ENCODE measurements around the gene TIMM10B. TPM values are rescaled to one million over a fixed set of nuclear protein-coding genes. Genes with fewer than 3 reads are reported as not detected.
A peak's percentile ranks its signal among the peaks of the same experiment; 100 is the strongest.

Gene TIMM10B
- total and polyA plus RNA-seq, 9 of the 15 experiments (the other 6 are each of a cell fraction or from before 2014, with no cell fraction given) = 43.2 to 163 (median 57.0) TPM

DNA sequence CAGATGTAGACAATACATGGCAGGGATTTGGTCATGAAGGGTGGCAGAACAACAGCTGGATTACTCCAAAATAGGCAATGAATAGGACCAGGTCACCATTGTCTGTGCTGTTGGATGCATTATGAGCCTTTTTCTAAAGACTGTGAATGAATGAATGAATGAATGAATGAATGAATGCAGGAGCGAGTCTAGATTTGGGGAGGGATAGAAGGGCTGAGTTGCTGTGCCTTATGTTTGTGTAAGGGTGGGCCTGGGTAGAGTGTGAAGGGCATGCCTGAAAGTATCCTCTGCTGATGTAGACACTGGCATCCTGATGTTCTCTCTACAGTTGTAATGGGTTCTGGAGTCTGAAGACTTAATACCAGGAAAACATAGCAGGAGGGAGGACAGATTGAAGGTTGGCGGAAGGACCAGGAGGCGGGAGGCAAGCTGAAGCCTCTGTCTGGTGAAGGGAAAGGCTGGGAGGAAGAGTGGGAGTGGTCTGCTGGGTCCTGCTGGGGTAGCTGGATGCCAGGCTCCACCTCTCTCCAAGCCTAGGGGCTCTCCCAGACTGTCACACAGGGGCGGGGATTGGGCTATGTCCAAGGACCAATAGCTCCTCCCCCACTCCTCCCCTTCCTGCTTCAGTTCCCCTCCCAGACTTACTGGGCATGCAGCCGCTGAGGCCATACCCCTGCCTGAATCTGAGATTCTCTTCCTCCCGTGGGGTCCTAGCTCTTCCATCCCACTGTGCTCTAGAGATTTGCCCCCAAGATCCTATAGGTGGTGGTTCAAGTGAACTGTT is 12.4 kb upstream of the TIMM10B start (continued):
- TF ChIP-seq SRSF7 (optimal IDR thresholded peaks at IDR 0.05; ENCODE audit: low read depth, low read length) = no peak
- TF ChIP-seq ZSCAN29 (IDR thresholded peaks at IDR 0.05) = no peak
- peak in 1 of 2 experiments; percentile 21; a peak in 1 of 4 replicates for TF ChIP-seq MAZ (CRISPR knock-in tag; conservative IDR thresholded peaks at IDR 0.05 in 1 of 2, IDR thresholded peaks at IDR 0.05 in 1 of 2)
- no peak for TF ChIP-seq BRCA1 (IDR thresholded peaks at IDR 0.05)
- no peak for TF ChIP-seq BRCA1 (CRISPR knock-in tag; IDR thresholded peaks at IDR 0.05)
- TF ChIP-seq PHF8 (IDR thresholded peaks at IDR 0.05; ENCODE audit: borderline replicate concordance, low read length) = peak; percentile 45; the same call in 1 of the 2 replicates
- TF ChIP-seq TAF9B (IDR thresholded peaks at IDR 0.05; ENCODE audit: partially characterized antibody) = no peak
- TF ChIP-seq, protein P1, sequence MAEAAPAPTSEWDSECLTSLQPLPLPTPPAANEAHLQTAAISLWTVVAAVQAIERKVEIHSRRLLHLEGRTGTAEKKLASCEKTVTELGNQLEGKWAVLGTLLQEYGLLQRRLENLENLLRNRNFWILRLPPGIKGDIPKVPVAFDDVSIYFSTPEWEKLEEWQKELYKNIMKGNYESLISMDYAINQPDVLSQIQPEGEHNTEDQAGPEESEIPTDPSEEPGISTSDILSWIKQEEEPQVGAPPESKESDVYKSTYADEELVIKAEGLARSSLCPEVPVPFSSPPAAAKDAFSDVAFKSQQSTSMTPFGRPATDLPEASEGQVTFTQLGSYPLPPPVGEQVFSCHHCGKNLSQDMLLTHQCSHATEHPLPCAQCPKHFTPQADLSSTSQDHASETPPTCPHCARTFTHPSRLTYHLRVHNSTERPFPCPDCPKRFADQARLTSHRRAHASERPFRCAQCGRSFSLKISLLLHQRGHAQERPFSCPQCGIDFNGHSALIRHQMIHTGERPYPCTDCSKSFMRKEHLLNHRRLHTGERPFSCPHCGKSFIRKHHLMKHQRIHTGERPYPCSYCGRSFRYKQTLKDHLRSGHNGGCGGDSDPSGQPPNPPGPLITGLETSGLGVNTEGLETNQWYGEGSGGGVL (CRISPR knock-in tag; IDR thresholded peaks at IDR 0.05) = no peak
- TF ChIP-seq NRF1 (conservative IDR thresholded peaks at IDR 0.05 in 1 of 2, IDR thresholded peaks at IDR 0.05 in 1 of 2) = peak; percentile 23 to 38; a peak in 2 of 4 replicates
- TF ChIP-seq KDM5B (IDR thresholded peaks at IDR 0.05; ENCODE audit: insufficient replicate concordance, low read depth, low read length) = peak; percentile 49
- TF ChIP-seq, protein P2, sequence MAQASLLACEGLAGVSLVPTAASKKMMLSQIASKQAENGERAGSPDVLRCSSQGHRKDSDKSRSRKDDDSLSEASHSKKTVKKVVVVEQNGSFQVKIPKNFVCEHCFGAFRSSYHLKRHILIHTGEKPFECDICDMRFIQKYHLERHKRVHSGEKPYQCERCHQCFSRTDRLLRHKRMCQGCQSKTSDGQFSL (CRISPR knock-in tag; IDR thresholded peaks at IDR 0.05) = no peak
- TF ChIP-seq, protein P2 (tag; IDR thresholded peaks at IDR 0.05) = no peak
- TF ChIP-seq SUPT5H (IDR thresholded peaks at IDR 0.05) = peak; percentile 62
- TF ChIP-seq, protein P3, sequence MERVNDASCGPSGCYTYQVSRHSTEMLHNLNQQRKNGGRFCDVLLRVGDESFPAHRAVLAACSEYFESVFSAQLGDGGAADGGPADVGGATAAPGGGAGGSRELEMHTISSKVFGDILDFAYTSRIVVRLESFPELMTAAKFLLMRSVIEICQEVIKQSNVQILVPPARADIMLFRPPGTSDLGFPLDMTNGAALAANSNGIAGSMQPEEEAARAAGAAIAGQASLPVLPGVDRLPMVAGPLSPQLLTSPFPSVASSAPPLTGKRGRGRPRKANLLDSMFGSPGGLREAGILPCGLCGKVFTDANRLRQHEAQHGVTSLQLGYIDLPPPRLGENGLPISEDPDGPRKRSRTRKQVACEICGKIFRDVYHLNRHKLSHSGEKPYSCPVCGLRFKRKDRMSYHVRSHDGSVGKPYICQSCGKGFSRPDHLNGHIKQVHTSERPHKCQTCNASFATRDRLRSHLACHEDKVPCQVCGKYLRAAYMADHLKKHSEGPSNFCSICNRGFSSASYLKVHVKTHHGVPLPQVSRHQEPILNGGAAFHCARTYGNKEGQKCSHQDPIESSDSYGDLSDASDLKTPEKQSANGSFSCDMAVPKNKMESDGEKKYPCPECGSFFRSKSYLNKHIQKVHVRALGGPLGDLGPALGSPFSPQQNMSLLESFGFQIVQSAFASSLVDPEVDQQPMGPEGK (CRISPR knock-in tag; IDR thresholded peaks at IDR 0.05; ENCODE audit: borderline replicate concordance) = no peak
- TF ChIP-seq MCM7 (IDR thresholded peaks at IDR 0.05) = no peak
- peak; percentile 80; the same call in 1 of the 2 replicates for TF ChIP-seq HDGF (IDR thresholded peaks at IDR 0.05)
- peak; percentile 54 for TF ChIP-seq POLR2B (IDR thresholded peaks at IDR 0.05; ENCODE audit: low read depth, partially characterized antibody)
- TF ChIP-seq, protein P4, sequence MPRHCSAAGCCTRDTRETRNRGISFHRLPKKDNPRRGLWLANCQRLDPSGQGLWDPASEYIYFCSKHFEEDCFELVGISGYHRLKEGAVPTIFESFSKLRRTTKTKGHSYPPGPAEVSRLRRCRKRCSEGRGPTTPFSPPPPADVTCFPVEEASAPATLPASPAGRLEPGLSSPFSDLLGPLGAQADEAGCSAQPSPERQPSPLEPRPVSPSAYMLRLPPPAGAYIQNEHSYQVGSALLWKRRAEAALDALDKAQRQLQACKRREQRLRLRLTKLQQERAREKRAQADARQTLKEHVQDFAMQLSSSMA (CRISPR knock-in tag; IDR thresholded peaks at IDR 0.05) = no peak
- no peak for TF ChIP-seq SRSF1 (IDR thresholded peaks at IDR 0.05; ENCODE audit: low read depth, low read length)
- no peak for TF ChIP-seq RBM17 (IDR thresholded peaks at IDR 0.05; ENCODE audit: borderline replicate concordance, low read depth, low read length)
- TF ChIP-seq DACH1 (IDR thresholded peaks at IDR 0.05; ENCODE audit: partially characterized antibody) = no peak
